ENCODE results near the gene KBTBD6. TPM values are rescaled to one million over a fixed set of nuclear protein-coding genes. Genes with fewer than 3 reads are reported as not detected.
"Not testable (repeated sequence)": the region's sequence is repeated elsewhere in the genome, so short reads cannot be mapped to it uniquely, and the experiment has no call there.

Gene KBTBD6
- total RNA-seq, 1 experiment from 2014 or later = 25.2 TPM

DNA sequence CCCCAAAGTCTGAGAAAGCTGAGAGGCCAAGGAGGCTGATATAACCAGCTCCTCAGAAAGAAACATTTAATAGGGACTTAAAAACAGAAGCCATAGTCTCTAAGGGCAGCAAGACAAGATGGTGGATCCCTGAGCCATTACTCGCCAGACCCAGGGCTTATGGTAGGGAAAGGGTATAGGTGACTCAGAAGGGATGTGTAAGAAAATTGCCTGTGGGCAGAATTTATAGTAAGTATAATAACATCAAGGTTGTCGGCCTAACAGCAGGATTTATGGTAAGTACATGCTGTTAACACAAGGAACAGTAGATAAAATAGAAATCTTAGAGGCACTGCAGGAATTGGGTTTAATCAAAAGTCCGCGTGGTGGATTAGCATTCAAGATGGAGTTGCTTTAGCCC is 14.7 kb downstream of the KBTBD6 start:
- Histone ChIP-seq H3K27ac (no peak overlapping the region), H3K9me3 (replicated peaks) (no peaks in the 10 kb centered on the region), H3K4me1 (no peaks in the 10 kb centered on the region), H3K4me3 (no peak overlapping the region), H3K27me3 (no peaks in the 10 kb centered on the region), H3K36me3 (no peaks in the 10 kb centered on the region)
- no peak for DNase-seq

DNA sequence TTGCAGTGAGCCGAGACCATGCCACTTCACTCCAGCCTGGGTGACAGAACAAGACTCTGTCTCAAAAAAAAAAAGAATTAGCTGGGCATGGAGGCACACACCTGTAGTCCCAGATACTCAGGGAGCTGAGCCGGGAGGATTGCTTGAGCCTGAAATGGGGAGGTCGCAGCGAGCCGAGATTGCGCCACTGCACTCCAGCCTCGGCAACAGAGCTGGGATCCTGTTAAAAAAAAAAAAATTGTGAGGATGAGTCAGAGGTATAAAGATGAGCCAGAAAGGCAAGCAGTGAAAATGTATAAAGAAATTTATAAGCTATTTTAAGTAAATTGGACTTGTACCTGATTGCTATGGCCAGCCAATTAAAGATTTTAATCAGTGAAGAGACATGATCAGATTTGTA is 21.1 kb downstream of the KBTBD6 start:
- no peak for DNase-seq
- H3K4me3 ChIP-seq = no peak overlapping the region
- H3K27me3 ChIP-seq = no peaks in the 10 kb centered on the region
- H3K9me3 ChIP-seq (replicated peaks) = no peaks in the 10 kb centered on the region
- no peaks in the 10 kb centered on the region for H3K36me3 ChIP-seq
- H3K27ac ChIP-seq = no peak overlapping the region
- no peaks in the 10 kb centered on the region for H3K4me1 ChIP-seq

DNA sequence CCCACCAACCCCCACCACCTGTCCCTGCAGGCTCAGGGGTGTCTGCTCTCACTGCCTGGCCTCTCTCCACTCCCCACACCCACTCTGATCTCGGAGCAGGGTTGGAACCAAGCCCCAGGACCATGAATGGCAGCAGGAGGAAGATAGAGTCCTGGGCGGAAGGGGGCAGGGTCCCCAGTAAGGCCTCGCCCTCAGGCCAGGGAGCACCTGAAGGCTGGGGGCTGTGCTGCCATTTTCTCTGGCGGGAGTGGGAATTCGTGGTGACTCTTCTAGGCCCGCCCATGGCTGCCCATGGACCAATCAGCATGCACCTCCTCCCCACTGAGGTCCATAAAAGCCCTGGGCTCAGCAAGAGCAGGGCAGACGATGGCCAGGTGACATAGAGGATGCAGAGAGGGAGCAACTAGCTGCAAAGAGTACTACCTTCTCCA is 25.0 kb downstream of the KBTBD6 start:
- Histone ChIP-seq H3K36me3 (no peaks in the 10 kb centered on the region), H3K9me3 (replicated peaks) (no peaks in the 10 kb centered on the region), H3K4me1 (no peaks in the 10 kb centered on the region), H3K27me3 (no peaks in the 10 kb centered on the region), H3K27ac (no peak overlapping the region), H3K4me3 (no peak overlapping the region)
- no peak for DNase-seq

GRCh38 chr13:41107104-41107571 is 25.5 kb downstream of the KBTBD6 start:
- no peaks in the 10 kb centered on the region for H3K9me3 ChIP-seq (replicated peaks)
- DNase-seq = peak in 1 of 2 experiments; percentile 3
- H3K4me1 ChIP-seq = no peaks in the 10 kb centered on the region
- H3K36me3 ChIP-seq = no peaks in the 10 kb centered on the region
- no peaks in the 10 kb centered on the region for H3K27me3 ChIP-seq
- no peak overlapping the region for H3K4me3 ChIP-seq
- H3K27ac ChIP-seq = no peak overlapping the region

- H3K4me3 ChIP-seq = no peak overlapping the region
- no peaks in the 10 kb centered on the region for H3K27me3 ChIP-seq
- H3K4me1 ChIP-seq = no peaks in the 10 kb centered on the region
- H3K36me3 ChIP-seq = no peaks in the 10 kb centered on the region
- H3K9me3 ChIP-seq (replicated peaks) = no peaks in the 10 kb centered on the region
- H3K27ac ChIP-seq = no peak overlapping the region
- no peak for DNase-seq
These were observed 32.6 kb downstream of the KBTBD6 start for GRCh38 chr13:41099986-41100385.

GRCh38 chr13:41098761-41099160 is 33.8 kb downstream of the KBTBD6 start:
- Histone ChIP-seq H3K27ac (no peak overlapping the region), H3K9me3 (replicated peaks) (no peaks in the 10 kb centered on the region), H3K4me3 (no peak overlapping the region), H3K27me3 (no peaks in the 10 kb centered on the region), H3K36me3 (no peaks in the 10 kb centered on the region), H3K4me1 (no peaks in the 10 kb centered on the region)
- DNase-seq = no peak

DNA sequence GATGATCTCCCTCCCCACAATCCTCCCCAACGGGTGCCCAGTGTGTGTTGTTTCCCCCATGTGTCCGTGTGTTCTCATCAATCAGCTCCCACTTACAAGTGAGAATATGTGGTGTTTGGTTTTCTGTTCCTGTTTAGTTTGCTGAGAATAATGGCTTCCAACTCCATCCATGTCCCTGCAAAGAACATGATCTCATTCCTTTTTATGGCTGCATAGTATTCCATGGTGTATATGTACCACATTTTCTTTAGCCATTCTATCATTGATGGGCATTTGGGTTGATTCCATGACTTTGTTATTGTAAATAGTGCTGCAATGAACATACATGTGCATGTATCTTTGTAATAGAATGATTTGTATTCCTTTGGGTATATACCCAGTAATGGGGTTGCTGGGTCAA is 36.9 kb downstream of the KBTBD6 start:
- not testable (repeated sequence) for H3K4me3 ChIP-seq; H3K27ac ChIP-seq; H3K36me3 ChIP-seq; H3K27me3 ChIP-seq; H3K9me3 ChIP-seq (replicated peaks); DNase-seq; H3K4me1 ChIP-seq

GRCh38 chr13:41085961-41086585 is 46.5 kb downstream of the KBTBD6 start:
- Histone ChIP-seq H3K36me3 (peaks cover 23% of the 10 kb centered on the region), H3K4me3 (no peak overlapping the region), H3K4me1 (no peaks in the 10 kb centered on the region), H3K9me3 (replicated peaks) (no peaks in the 10 kb centered on the region), H3K27ac (no peak overlapping the region), H3K27me3 (no peaks in the 10 kb centered on the region)
- DNase-seq = no peak

DNA sequence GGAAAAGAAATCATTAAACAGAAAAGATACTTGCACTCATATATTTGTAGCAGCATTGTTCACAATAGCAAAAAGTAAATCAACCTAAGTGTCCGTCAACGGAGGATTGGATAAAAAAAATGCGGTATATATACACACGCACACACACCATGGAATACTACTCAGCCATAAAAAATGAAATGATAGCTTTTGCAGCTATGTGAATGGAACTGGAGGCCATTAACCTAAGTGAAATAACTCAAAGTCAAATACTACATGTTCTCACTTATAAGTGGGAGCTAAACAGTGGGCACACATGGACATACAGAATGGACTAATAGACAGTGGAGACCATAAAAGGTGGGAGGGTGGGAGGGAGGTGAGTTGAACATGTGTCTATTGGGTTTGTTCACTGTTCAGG is 52.9 kb downstream of the KBTBD6 start:
- Histone ChIP-seq H3K9me3 (replicated peaks) (no peaks in the 10 kb centered on the region), H3K4me1 (no peaks in the 10 kb centered on the region), H3K27ac (no peak overlapping the region), H3K4me3 (no peak overlapping the region), H3K27me3 (no peaks in the 10 kb centered on the region), H3K36me3 (peaks cover 56% of the 10 kb centered on the region)
- no peak for DNase-seq

Other genes with a start within 250 kb of the KBTBD6 start
- 30.5 and 32.7 TPM in 2 replicates for gene ELF1, start 113.5 kb downstream of the KBTBD6 start, total RNA-seq (2014; rRNA removed; shearing (Covaris generic))
- 14.4 and 15.3 TPM in 2 replicates for gene WBP4, start 71.3 kb downstream of the KBTBD6 start, total RNA-seq (2014; rRNA removed; shearing (Covaris generic))
- gene KBTBD7, start 61.8 kb upstream of the KBTBD6 start, total RNA-seq (2014; rRNA removed; shearing (Covaris generic)) = 13.8 and 14.7 TPM in 2 replicates
- 22.5 and 22.6 TPM in 2 replicates for gene MTRF1, start 130.8 kb upstream of the KBTBD6 start, total RNA-seq (2014; rRNA removed; shearing (Covaris generic))
- 23.3 and 27.1 TPM in 2 replicates for gene NAA16, start 178.5 kb upstream of the KBTBD6 start, total RNA-seq (2014; rRNA removed; shearing (Covaris generic))

All from SJCRH30 (cell line).